Esophagus muscularis mucosa (tissue), 4 donors: ENCODE measurements around the gene EID3. TPM values are rescaled to one million over a fixed set of nuclear protein-coding genes. Genes with fewer than 3 reads are reported as not detected.

ENCODE experiments used
- DNase-seq: peaks from one replicate; pipeline ENCODE4 v3.0.0-alpha.2; 2017; ENCODE audit errors: extremely low spot score
- H3K27ac ChIP-seq, 4 donors: fragments of 200-600 bp; sonication (generic); replicated peaks in 1 of 4; 1 replicate in 3 of 4; 2 replicates in 1 of 4; pipeline ENCODE4 v1.5.1; 2016 to 2019; ENCODE audit warnings: mild to moderate bottlenecking in 1 of 4
- H3K27me3 ChIP-seq, 4 donors: fragments of 200-600 bp; sonication (generic); one replicate each; pipeline versions ENCODE4 v1.5.1 to v1.6.0; 2016 to 2019
- H3K36me3 ChIP-seq, 4 donors: fragments of 200-600 bp; sonication (generic); one replicate each; pipeline ENCODE4 v1.5.1; 2016 to 2019
- H3K4me1 ChIP-seq, 4 donors: fragments of 200-600 bp; sonication (generic); one replicate each; pipeline ENCODE4 v1.5.1; 2016 to 2019
- H3K4me3 ChIP-seq, 4 donors: fragments of 200-600 bp; sonication (generic); 1 replicate in 2 of 4; 2 replicates in 2 of 4; pipeline ENCODE4 v1.5.1; 2016 to 2019; ENCODE audit warnings: mild to moderate bottlenecking in 4 of 4, moderate library complexity in 1 of 4
- H3K9me3 ChIP-seq, 4 donors: fragments of 200-600 bp; sonication (generic); 1 replicate in 3 of 4; 2 replicates in 1 of 4; pipeline ENCODE4 v1.5.1; 2016 to 2019
- EP300 ChIP-seq: sonication (generic); formaldehyde crosslinking; IDR thresholded peaks from one replicate; pipeline ENCODE4 v1.6.1; 2017; ENCODE audit warnings: antibody characterized with exemption
- POLR2A ChIP-seq: fragments of 450-650 bp; IDR thresholded peaks from one replicate; pipeline ENCODE4 v1.6.1; 2017; ENCODE audit warnings: antibody characterized with exemption, moderate library complexity, mild to moderate bottlenecking, low read depth
- POLR2AphosphoS5 ChIP-seq, 2 donors: sonication (generic); formaldehyde crosslinking; IDR thresholded peaks; one replicate each; pipeline ENCODE4 v1.6.1; 2017; ENCODE audit warnings: antibody characterized with exemption in 2 of 2
- WGBS: methylation state at CpG from one replicate; pipeline ENCODE4 v1.1.5; 2018; 5-methylcytosine and 5-hydroxymethylcytosine counted together
- intact Hi-C: fragments of 100-400 bp; cut with DNase I; formaldehyde crosslinking; loops from one replicate; pipeline ENCODE4 v1.15.1; 2023
- total RNA-seq, 4 donors: library from RNA; depleted of rRNA; stranded (reverse); fragments of >200 nt; gene quantifications; one replicate each; pipeline versions ENCODE4 v1.1.0 to v1.2.1, GENCODE V29; 2016
- TF ChIP-seq, protein P1 (sequence below), 3 experiments: fragments of 200-600 bp in 2 of 3; fragments of 450-650 bp in 1 of 3; sonication (generic) in 2 of 3; IDR thresholded peaks; one replicate each; pipeline ENCODE4 v1.5.1; 2017 to 2019; ENCODE audit warnings: antibody characterized with exemption in 3 of 3, mild to moderate bottlenecking in 2 of 3, moderate library complexity in 1 of 3

EID3 gene
- total RNA-seq, 4 donors from 2014 or later, result 7.6 to 19.5 (median 12.1) TPM

DNA sequence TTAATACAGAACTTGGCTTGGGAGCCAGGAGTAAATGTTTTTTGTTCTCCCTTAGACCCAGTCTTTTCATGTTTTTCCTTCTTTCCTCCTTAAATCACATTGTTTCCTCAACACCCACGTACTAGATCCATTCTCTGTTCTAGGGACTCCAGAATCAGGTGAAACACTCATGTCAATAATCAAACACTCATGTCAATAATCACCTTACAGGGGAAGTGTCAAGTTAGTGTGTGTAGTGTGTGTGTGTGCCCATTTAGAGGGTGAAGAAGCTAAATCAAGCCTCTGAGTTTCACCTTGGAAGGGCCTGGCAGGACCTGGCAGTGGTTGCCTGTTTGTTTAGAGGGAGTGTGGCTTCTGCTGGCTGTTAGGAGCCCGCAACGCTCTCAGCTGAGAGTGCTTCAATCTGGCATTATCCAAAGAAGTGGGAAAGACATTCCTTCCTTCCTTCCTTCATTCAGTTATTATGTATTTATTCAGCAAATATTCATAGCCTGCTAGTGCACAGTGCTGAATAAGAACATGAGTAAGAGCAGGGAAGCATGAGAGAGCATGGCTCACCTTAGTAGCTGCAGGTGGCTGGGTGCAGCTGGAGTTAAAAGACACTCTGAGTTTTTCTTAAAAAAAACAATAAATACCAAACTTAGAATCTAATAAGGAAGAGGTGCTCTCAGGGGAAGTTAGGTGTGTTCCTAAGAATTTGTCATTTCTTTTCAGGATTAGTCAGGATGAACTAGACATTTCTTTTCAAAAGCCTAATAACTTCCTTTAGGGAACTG lies 17.6 kb upstream of the EID3 start:
- Histone ChIP-seq H3K27ac (peak overlapping the region; percentile 94 to 96 (median 94)), H3K36me3 (peaks cover 1 to 23% (median 7%) of the 10 kb centered on the region in 4 donors), H3K4me3 (peak overlapping the region; percentile 73 to 93 (median 82)), H3K27me3 (no peaks in the 10 kb centered on the region), H3K9me3 (no peaks in the 10 kb centered on the region), H3K4me1 (peaks cover 25 to 43% (median 31%) of the 10 kb centered on the region in 4 donors)
- intact Hi-C loops, result no loop called here
- WGBS, result 73% methylated on average over 3 of the region's 3 CpGs
- no peak for TF ChIP-seq POLR2A
- TF ChIP-seq EP300, result no peak
- no peak for TF ChIP-seq POLR2AphosphoS5 (IDR thresholded peaks at IDR 0.05)
- TF ChIP-seq, protein P1, sequence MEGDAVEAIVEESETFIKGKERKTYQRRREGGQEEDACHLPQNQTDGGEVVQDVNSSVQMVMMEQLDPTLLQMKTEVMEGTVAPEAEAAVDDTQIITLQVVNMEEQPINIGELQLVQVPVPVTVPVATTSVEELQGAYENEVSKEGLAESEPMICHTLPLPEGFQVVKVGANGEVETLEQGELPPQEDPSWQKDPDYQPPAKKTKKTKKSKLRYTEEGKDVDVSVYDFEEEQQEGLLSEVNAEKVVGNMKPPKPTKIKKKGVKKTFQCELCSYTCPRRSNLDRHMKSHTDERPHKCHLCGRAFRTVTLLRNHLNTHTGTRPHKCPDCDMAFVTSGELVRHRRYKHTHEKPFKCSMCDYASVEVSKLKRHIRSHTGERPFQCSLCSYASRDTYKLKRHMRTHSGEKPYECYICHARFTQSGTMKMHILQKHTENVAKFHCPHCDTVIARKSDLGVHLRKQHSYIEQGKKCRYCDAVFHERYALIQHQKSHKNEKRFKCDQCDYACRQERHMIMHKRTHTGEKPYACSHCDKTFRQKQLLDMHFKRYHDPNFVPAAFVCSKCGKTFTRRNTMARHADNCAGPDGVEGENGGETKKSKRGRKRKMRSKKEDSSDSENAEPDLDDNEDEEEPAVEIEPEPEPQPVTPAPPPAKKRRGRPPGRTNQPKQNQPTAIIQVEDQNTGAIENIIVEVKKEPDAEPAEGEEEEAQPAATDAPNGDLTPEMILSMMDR (IDR thresholded peaks at IDR 0.05), result no peak
- no peak for DNase-seq

DNA sequence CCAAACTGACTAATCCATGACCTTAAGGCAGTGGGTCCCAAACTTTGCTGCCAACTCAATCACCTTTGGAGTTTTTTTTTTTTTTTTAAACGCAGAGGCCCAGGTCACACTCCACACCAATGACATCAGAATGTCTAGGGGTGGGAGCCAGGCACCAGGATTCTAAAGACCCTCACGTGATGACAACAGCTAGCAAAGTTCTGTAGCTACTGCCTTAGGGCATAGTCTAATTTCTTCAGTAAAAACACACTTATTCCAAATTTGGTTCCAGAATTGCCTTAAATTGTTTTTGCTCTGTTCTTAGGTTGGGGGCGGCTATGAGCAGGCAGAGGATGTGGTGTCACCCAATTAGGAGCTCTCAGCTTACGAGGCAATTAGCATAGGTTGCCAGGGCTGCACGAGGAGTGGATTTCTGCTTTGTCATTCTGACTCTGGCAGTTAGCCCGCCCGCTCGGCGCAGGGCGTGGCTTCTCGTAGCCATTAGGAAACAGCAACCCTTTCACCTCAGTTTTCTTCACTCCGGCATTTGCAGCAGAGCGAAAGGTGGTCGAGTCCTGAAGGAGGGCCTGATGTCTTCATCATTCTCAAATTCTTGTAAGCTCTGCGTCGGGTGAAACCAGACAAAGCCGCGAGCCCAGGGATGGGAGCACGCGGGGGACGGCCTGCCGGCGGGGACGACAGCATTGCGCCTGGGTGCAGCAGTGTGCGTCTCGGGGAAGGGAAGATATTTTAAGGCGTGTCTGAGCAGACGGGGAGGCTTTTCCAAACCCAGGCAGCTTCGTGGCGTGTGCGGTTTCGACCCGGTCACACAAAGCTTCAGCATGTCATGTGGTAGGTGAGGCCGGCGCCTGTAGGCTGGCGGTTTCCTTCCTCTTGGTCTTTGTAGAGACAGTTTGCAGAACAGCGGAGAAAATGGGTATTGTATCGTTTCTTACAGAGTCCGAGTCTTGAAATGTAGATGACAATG lies 16.7 kb upstream of the EID3 start:
- H3K4me1 ChIP-seq, result peaks cover 28 to 44% (median 38%) of the 10 kb centered on the region in 4 donors
- H3K4me3 ChIP-seq, result peak overlapping the region; percentile 73 to 93 (median 82)
- peak; percentile 98 for DNase-seq
- no peaks in the 10 kb centered on the region for H3K27me3 ChIP-seq
- peaks cover 10 to 32% (median 16%) of the 10 kb centered on the region in 4 donors for H3K36me3 ChIP-seq
- WGBS, result under 1% methylated on average over 40 of the region's 40 CpGs
- no peak for TF ChIP-seq EP300
- TF ChIP-seq, protein P1 (IDR thresholded peaks at IDR 0.05), result no peak
- TF ChIP-seq POLR2AphosphoS5 (IDR thresholded peaks at IDR 0.05), result peak; percentile 92 to 98
- TF ChIP-seq POLR2A, result peak; percentile 74
- intact Hi-C loops, result no loop called here
- H3K9me3 ChIP-seq, result no peaks in the 10 kb centered on the region
- peak overlapping the region; percentile 94 to 96 (median 94) for H3K27ac ChIP-seq

DNA sequence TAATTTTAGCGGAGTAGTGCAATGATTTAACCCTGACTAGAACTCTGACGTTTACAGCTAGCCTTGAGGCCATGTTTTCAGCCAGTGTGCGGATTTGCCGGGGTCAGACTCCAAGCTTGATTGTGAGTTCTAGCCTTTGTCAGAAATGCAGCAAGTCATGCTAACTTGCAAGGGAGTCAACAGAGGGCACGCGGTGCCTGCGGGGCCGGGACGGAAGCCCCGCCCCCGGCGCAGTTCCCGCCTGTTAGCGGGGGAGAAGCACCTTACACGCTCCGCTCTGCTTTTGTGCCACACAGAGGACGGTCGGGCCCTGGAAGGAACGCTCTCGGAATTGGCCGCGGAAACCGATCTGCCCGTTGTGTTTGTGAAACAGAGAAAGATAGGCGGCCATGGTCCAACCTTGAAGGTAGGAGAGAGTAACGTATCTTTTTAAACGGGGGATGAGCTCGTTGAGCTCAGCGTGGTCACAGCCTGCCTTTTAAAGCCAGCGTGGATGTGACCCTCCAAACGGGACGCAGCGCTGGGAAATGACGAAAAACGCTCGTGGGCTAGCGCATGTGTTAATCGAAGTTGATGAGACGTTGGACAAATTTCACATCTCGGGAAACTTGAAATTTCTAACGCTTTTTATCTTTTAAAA lies 14.8 kb upstream of the EID3 start:
- peak overlapping the region; percentile 73 to 93 (median 82) for H3K4me3 ChIP-seq
- H3K4me1 ChIP-seq, result peaks cover 44 to 64% (median 57%) of the 10 kb centered on the region in 4 donors
- H3K36me3 ChIP-seq, result peaks cover 19 to 51% (median 33%) of the 10 kb centered on the region in 4 donors
- H3K9me3 ChIP-seq, result no peaks in the 10 kb centered on the region
- 1% methylated on average over 30 of the region's 41 CpGs for WGBS
- peak overlapping the region; percentile 94 to 96 (median 94) for H3K27ac ChIP-seq
- no peaks in the 10 kb centered on the region for H3K27me3 ChIP-seq
- peak; percentile 94 for DNase-seq
- TF ChIP-seq, protein P1 (IDR thresholded peaks at IDR 0.05), result no peak
- peak; percentile 35 for TF ChIP-seq POLR2A
- peak; percentile 92 to 96 for TF ChIP-seq POLR2AphosphoS5 (IDR thresholded peaks at IDR 0.05)
- intact Hi-C loops, result loop anchor here (2.0 kb wide), 1 partner anchor 74 kb away; the partner anchor contains the start of gene TXNRD1

DNA sequence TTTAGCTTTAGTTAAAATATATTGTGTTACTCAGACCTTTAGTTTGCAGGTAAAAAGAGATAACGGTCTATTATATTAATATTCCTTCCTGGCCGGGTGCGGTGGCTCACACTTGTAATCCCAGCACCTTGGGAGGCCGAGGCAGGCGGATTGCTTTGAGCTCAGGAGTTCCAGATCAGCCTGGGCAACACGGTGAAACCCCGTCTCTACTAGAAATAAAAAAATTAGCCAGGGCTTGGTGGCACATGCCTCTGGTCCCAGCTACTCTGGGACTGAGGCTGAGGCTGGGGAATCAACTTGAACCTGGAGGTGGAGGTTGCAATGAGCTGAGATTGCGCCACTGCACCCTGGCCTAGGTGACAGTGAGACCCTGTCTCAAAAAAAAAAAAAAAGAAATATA lies 13.2 kb upstream of the EID3 start:
- Histone ChIP-seq H3K9me3 (no peaks in the 10 kb centered on the region), H3K27me3 (no peaks in the 10 kb centered on the region), H3K36me3 (peaks cover 19 to 66% (median 43%) of the 10 kb centered on the region in 4 donors), H3K4me3 (peak overlapping the region; percentile 73 to 93 (median 82)), H3K27ac (peak overlapping the region in 3 of 4 donors; percentile 17 to 96 (median 94)), H3K4me1 (peaks cover 49 to 75% (median 71%) of the 10 kb centered on the region in 4 donors)
- no peak for DNase-seq
- WGBS, result 90% methylated on average over 8 of the region's 8 CpGs
- intact Hi-C loops, result loop anchor here (5.0 kb wide), 1 partner anchor 67 kb away; no protein-coding TSS in a partner anchor
- TF ChIP-seq EP300, result no peak
- no peak for TF ChIP-seq POLR2A
- TF ChIP-seq, protein P1 (IDR thresholded peaks at IDR 0.05), result no peak
- TF ChIP-seq POLR2AphosphoS5 (IDR thresholded peaks at IDR 0.05), result no peak
